Naive thymus-derived CD4-positive, alpha-beta T cell (primary cell): ENCODE measurements around the gene KCNT1. TPM values are rescaled to one million over a fixed set of nuclear protein-coding genes. Genes with fewer than 3 reads are reported as not detected.

Source experiments
- ATAC-seq: fragments of 150-1000 bp; cut with Tn5 transposase; 2 replicates; pipeline ENCODE4 v1.10.0; 2021; ENCODE audit warnings: mild to moderate bottlenecking, moderate library complexity
- CTCF ChIA-PET: fragments of 350-600 bp; sonication (Branson Sonifier 250); formaldehyde crosslinking; loops from one replicate; lab custom pipeline; 2021; ENCODE audit warnings: antibody characterized with exemption; lab: Charles Lee
- POLR2A ChIA-PET: fragments of 350-600 bp; sonication (Branson Sonifier 250); formaldehyde crosslinking; loops from one replicate; lab custom pipeline; 2021; ENCODE audit warnings: antibody characterized with exemption, inconsistent platforms; lab: Charles Lee
- DNase-seq, 9 donors: peaks; one replicate each; pipeline versions ENCODE4 v3.0.0 to v3.0.0-alpha.2; 2020 to 2022; ENCODE audit warnings: mixed read lengths in 1 of 9
- H3K27ac ChIP-seq: one replicate; pipeline ENCODE4 v1.7.0; 2013; ENCODE audit warnings: mild to moderate bottlenecking, low read depth, low read length, moderate library complexity
- H3K27me3 ChIP-seq, 2 donors: one replicate each; pipeline ENCODE4 v1.7.0; 2013; ENCODE audit warnings: low read length in 2 of 2, mild to moderate bottlenecking in 2 of 2, moderate library complexity in 2 of 2; ENCODE audit not compliant: control insufficient read depth in 2 of 2, insufficient read depth in 2 of 2
- H3K36me3 ChIP-seq, 3 experiments: 1 replicate in 2 of 3; 2 replicates in 1 of 3; pipeline ENCODE4 v1.7.0; 2013; ENCODE audit warnings: low read length in 3 of 3, mild to moderate bottlenecking in 3 of 3, moderate library complexity in 1 of 3; ENCODE audit not compliant: insufficient read depth in 3 of 3, control insufficient read depth in 2 of 3
- H3K4me1 ChIP-seq, 2 donors: one replicate each; pipeline ENCODE4 v1.7.0; 2013; ENCODE audit warnings: low read length in 2 of 2, mild to moderate bottlenecking in 2 of 2, moderate library complexity in 1 of 2; ENCODE audit not compliant: control insufficient read depth in 2 of 2, insufficient read depth in 2 of 2
- H3K4me3 ChIP-seq: 2 replicates; pipeline ENCODE4 v1.7.0; 2013; ENCODE audit warnings: mild to moderate bottlenecking, low read length
- H3K9me3 ChIP-seq, 3 experiments: 1 replicate in 2 of 3; 2 replicates in 1 of 3; pipeline ENCODE4 v1.7.0; 2013; ENCODE audit warnings: low read length in 3 of 3; ENCODE audit not compliant: control insufficient read depth in 2 of 3
- H3K27ac Mint-ChIP-seq, 9 donors: one replicate each; pipeline ENCODE4 v1.8.0; 2020 to 2022; ENCODE audit warnings: mixed read lengths in 9 of 9, mild to moderate bottlenecking in 8 of 9, moderate library complexity in 5 of 9, inconsistent platforms in 2 of 9
- H3K27me3 Mint-ChIP-seq, 5 donors: one replicate each; pipeline ENCODE4 v1.8.0; 2021 to 2022; ENCODE audit warnings: mixed read lengths in 5 of 5, mild to moderate bottlenecking in 1 of 5
- H3K36me3 Mint-ChIP-seq, 5 donors: one replicate each; pipeline ENCODE4 v1.8.0; 2020 to 2022; ENCODE audit warnings: mixed read lengths in 5 of 5, mild to moderate bottlenecking in 3 of 5, inconsistent platforms in 1 of 5
- H3K4me1 Mint-ChIP-seq, 7 donors: one replicate each; pipeline ENCODE4 v1.8.0; 2020 to 2022; ENCODE audit warnings: mixed read lengths in 7 of 7, mild to moderate bottlenecking in 3 of 7, inconsistent platforms in 1 of 7
- H3K4me3 Mint-ChIP-seq, 10 donors: one replicate each; pipeline ENCODE4 v1.8.0; 2020 to 2022; ENCODE audit warnings: mild to moderate bottlenecking in 10 of 10, mixed read lengths in 10 of 10, moderate library complexity in 6 of 10, inconsistent platforms in 2 of 10
- H3K9me3 Mint-ChIP-seq, 11 donors: one replicate each; pipeline ENCODE4 v1.8.0; 2020 to 2022; ENCODE audit warnings: mixed read lengths in 11 of 11, mild to moderate bottlenecking in 4 of 11, inconsistent platforms in 1 of 11, moderate library complexity in 1 of 11
- intact Hi-C, 2 donors: fragments of 100-400 bp; cut with micrococcal nuclease; formaldehyde crosslinking; loops; one replicate each; pipeline ENCODE4 v1.15.1; 2023
- polyA plus RNA-seq, 2 donors: library from polyadenylated mRNA; unstranded; fragments of 300-500 nt; fragmentation: Illumina TruSeq; gene quantifications; one replicate each; pipeline ENCODE4 v1.2.3, GENCODE V29; 2021
- total RNA-seq, 6 experiments: library from RNA in 5 of 6; stranded (reverse) in 5 of 6; gene quantifications; 1 replicate in 5 of 6; 2 replicates in 1 of 6; pipeline ENCODE4 v1.2.3 and lab custom pipeline; 2021 to 2026

KCNT1 gene
- total and polyA plus RNA-seq, 7 experiments from 2014 or later = 0.29 TPM; not detected in 6

GRCh38 chr9:135662758-135663450, 39.1 kb upstream of the KCNT1 start, which contains the start of gene LCN9:
Gene LCN9 (plus strand): TSS chr9:135663309. CDS start chr9:135663322, 13 bp downstream.
- Histone ChIP-seq H3K9me3 (no peaks in the 10 kb centered on the region), H3K27me3 (no peaks in the 10 kb centered on the region), H3K36me3 (no peaks in the 10 kb centered on the region), H3K4me1 (no peaks in the 10 kb centered on the region), H3K27ac (no peak within 1 kb of the TSS), H3K4me3 (no peak within 1 kb of the TSS)
- H3K36me3 Mint-ChIP-seq = no peaks in the 10 kb centered on the region
- intact Hi-C loops = no loop called here
- no peaks in the 10 kb centered on the region for H3K4me1 Mint-ChIP-seq
- no peaks in the 10 kb centered on the region for H3K9me3 Mint-ChIP-seq
- DNase-seq (no peak), ATAC-seq (no peak)
- H3K4me3 Mint-ChIP-seq = no peak within 1 kb of the TSS
- H3K27ac Mint-ChIP-seq = no peak within 1 kb of the TSS
- ChIA-PET POLR2A (no interaction called here), CTCF (no interaction called here)
- H3K27me3 Mint-ChIP-seq = peaks cover 0 to 3% (median 0%) of the 10 kb centered on the region in 5 donors

GRCh38 chr9:135663451-135663770, 38.6 kb upstream of the KCNT1 start:
- Mint-ChIP-seq H3K27me3 (no peaks in the 10 kb centered on the region), H3K36me3 (no peaks in the 10 kb centered on the region), H3K4me1 (no peaks in the 10 kb centered on the region), H3K9me3 (no peaks in the 10 kb centered on the region), H3K4me3 (no peak overlapping the region), H3K27ac (no peak overlapping the region)
- intact Hi-C loops = no loop called here
- H3K4me3 ChIP-seq = no peak overlapping the region
- DNase-seq = no peak
- H3K27ac ChIP-seq = no peak overlapping the region
- ChIA-PET POLR2A (no interaction called here), CTCF (no interaction called here)
- no peaks in the 10 kb centered on the region for H3K27me3 ChIP-seq
- no peaks in the 10 kb centered on the region for H3K9me3 ChIP-seq
- H3K36me3 ChIP-seq = no peaks in the 10 kb centered on the region
- H3K4me1 ChIP-seq = no peaks in the 10 kb centered on the region
- no peak for ATAC-seq

- peaks cover 0 to 3% (median 0%) of the 10 kb centered on the region in 11 donors for H3K9me3 Mint-ChIP-seq
- Histone ChIP-seq H3K4me1 (no peaks in the 10 kb centered on the region), H3K27ac (no peak overlapping the region), H3K27me3 (no peaks in the 10 kb centered on the region), H3K36me3 (no peaks in the 10 kb centered on the region), H3K4me3 (no peak overlapping the region), H3K9me3 (no peaks in the 10 kb centered on the region)
- intact Hi-C loops = no loop called here
- CTCF ChIA-PET = no interaction called here
- no peak for DNase-seq
- H3K27ac Mint-ChIP-seq = no peak overlapping the region
- H3K4me3 Mint-ChIP-seq = no peak overlapping the region
- H3K27me3 Mint-ChIP-seq = no peaks in the 10 kb centered on the region
- ATAC-seq = no peak
- POLR2A ChIA-PET = no interaction called here
- H3K4me1 Mint-ChIP-seq = no peaks in the 10 kb centered on the region
- no peaks in the 10 kb centered on the region for H3K36me3 Mint-ChIP-seq
Observed at GRCh38 chr9:135663857-135664256, 38.1 kb upstream of the KCNT1 start.

GRCh38 chr9:135664266-135664665, 37.7 kb upstream of the KCNT1 start:
- H3K4me3 ChIP-seq = no peak overlapping the region
- ChIA-PET POLR2A (no interaction called here), CTCF (no interaction called here)
- H3K36me3 ChIP-seq = no peaks in the 10 kb centered on the region
- H3K36me3 Mint-ChIP-seq = no peaks in the 10 kb centered on the region
- H3K4me3 Mint-ChIP-seq = no peak overlapping the region
- no peak overlapping the region for H3K27ac ChIP-seq
- no peaks in the 10 kb centered on the region for H3K9me3 ChIP-seq
- no peaks in the 10 kb centered on the region for H3K4me1 Mint-ChIP-seq
- intact Hi-C loops = no loop called here
- no peak for ATAC-seq
- H3K4me1 ChIP-seq = no peaks in the 10 kb centered on the region
- H3K27ac Mint-ChIP-seq = no peak overlapping the region
- no peak for DNase-seq
- peaks cover 0 to 5% (median 0%) of the 10 kb centered on the region in 11 donors for H3K9me3 Mint-ChIP-seq
- no peaks in the 10 kb centered on the region for H3K27me3 ChIP-seq
- peaks cover 0 to 4% (median 0%) of the 10 kb centered on the region in 5 donors for H3K27me3 Mint-ChIP-seq

GRCh38 chr9:135664801-135665794, 36.9 kb upstream of the KCNT1 start:
- H3K4me1 Mint-ChIP-seq = no peaks in the 10 kb centered on the region
- ChIA-PET CTCF (no interaction called here), POLR2A (no interaction called here)
- H3K36me3 Mint-ChIP-seq = no peaks in the 10 kb centered on the region
- Histone ChIP-seq H3K4me1 (no peaks in the 10 kb centered on the region), H3K27ac (no peak overlapping the region), H3K27me3 (no peaks in the 10 kb centered on the region), H3K4me3 (no peak overlapping the region), H3K36me3 (no peaks in the 10 kb centered on the region), H3K9me3 (no peaks in the 10 kb centered on the region)
- DNase-seq = no peak
- H3K27me3 Mint-ChIP-seq = peaks cover 0 to 4% (median 0%) of the 10 kb centered on the region in 5 donors
- H3K4me3 Mint-ChIP-seq = no peak overlapping the region
- H3K9me3 Mint-ChIP-seq = peaks cover 0 to 5% (median 0%) of the 10 kb centered on the region in 11 donors
- no peak overlapping the region for H3K27ac Mint-ChIP-seq
- intact Hi-C loops = no loop called here
- ATAC-seq = no peak

- no peak for ATAC-seq
- Mint-ChIP-seq H3K4me3 (no peak overlapping the region), H3K27ac (no peak overlapping the region), H3K36me3 (no peaks in the 10 kb centered on the region), H3K27me3 (peaks cover 0 to 4% (median 0%) of the 10 kb centered on the region in 5 donors), H3K4me1 (no peaks in the 10 kb centered on the region), H3K9me3 (peaks cover 0 to 5% (median 0%) of the 10 kb centered on the region in 11 donors)
- Histone ChIP-seq H3K27ac (no peak overlapping the region), H3K9me3 (no peaks in the 10 kb centered on the region), H3K27me3 (no peaks in the 10 kb centered on the region), H3K4me3 (no peak overlapping the region), H3K36me3 (no peaks in the 10 kb centered on the region), H3K4me1 (no peaks in the 10 kb centered on the region)
- no peak for DNase-seq
- intact Hi-C loops = no loop called here
- ChIA-PET POLR2A (no interaction called here), CTCF (no interaction called here)
Observed at GRCh38 chr9:135665795-135666189, 36.2 kb upstream of the KCNT1 start.
